SU-DHL-6 (cell line): ENCODE measurements around the gene ZNF33A.

Source experiments
- H2AFZ ChIP-seq: fragments of 200-600 bp; sonication (generic); 2 replicates; pipeline ENCODE4 v1.6.1; 2014; ENCODE audit warnings: low read depth, mild to moderate bottlenecking, moderate library complexity, mixed read lengths, antibody characterized with exemption, low read length; ENCODE audit not compliant: severe bottlenecking
- H3F3A ChIP-seq: fragments of 200-600 bp; shearing (Covaris generic); 2 replicates; pipeline ENCODE4 v1.6.0; 2016; ENCODE audit warnings: antibody characterized with exemption, mild to moderate bottlenecking; ENCODE audit not compliant: insufficient read depth
- H3K27ac ChIP-seq: fragments of 200-600 bp; sonication (generic); 2 replicates; pipeline ENCODE4 v1.5.1; 2016; ENCODE audit warnings: low read depth, mild to moderate bottlenecking, low read length, moderate library complexity, mixed read lengths
- H3K27me3 ChIP-seq: fragments of 200-600 bp; sonication (generic), shearing (Covaris generic); 2 replicates; pipeline ENCODE4 v1.6.0; 2014; ENCODE audit warnings: mild to moderate bottlenecking, low read length
- H3K36me3 ChIP-seq: fragments of 200-600 bp; sonication (generic); 2 replicates; pipeline ENCODE4 v1.6.1; 2014; ENCODE audit warnings: mild to moderate bottlenecking, low read length, mixed read lengths
- H3K4me2 ChIP-seq: fragments of 300-600, 200-600 bp; shearing (Covaris generic), sonication (generic); 2 replicates; pipeline ENCODE4 v1.6.0; 2014; ENCODE audit warnings: low read length, low read depth, mild to moderate bottlenecking; ENCODE audit not compliant: poor library complexity, severe bottlenecking
- H3K4me3 ChIP-seq: fragments of 200-600 bp; sonication (generic); 2 replicates; pipeline ENCODE4 v1.5.1; 2014; ENCODE audit warnings: antibody characterized with exemption, low read length, mild to moderate bottlenecking, mixed read lengths; ENCODE audit not compliant: insufficient read depth, poor library complexity, severe bottlenecking
- H3K79me2 ChIP-seq: fragments of 200-600 bp; sonication (generic); 2 replicates; pipeline ENCODE4 v1.6.1; 2014; ENCODE audit warnings: mild to moderate bottlenecking, low read length, moderate library complexity; ENCODE audit not compliant: insufficient read depth
- H3K9ac ChIP-seq: fragments of 200-600 bp; sonication (generic); 2 replicates; pipeline ENCODE4 v1.7.0; 2014; ENCODE audit warnings: mild to moderate bottlenecking, low read length
- H3K9me2 ChIP-seq: fragments of 200-600 bp; sonication (generic); replicated peaks from 2 replicates; pipeline ENCODE4 v1.6.1; 2014; ENCODE audit warnings: low read length; ENCODE audit not compliant: insufficient read depth
- H3K9me3 ChIP-seq: fragments of 200-600 bp; sonication (generic); 2 replicates; pipeline ENCODE4 v1.6.1; 2014; ENCODE audit warnings: low read length, mixed read lengths; ENCODE audit not compliant: insufficient read depth
- H4K20me1 ChIP-seq: fragments of 200-600 bp; sonication (generic); 2 replicates; pipeline ENCODE4 v1.6.1; 2014; ENCODE audit warnings: low read depth, mild to moderate bottlenecking, antibody characterized with exemption, low read length, moderate library complexity, mixed read lengths
- EZH2phosphoT487 ChIP-seq: fragments of 200-600 bp; sonication (generic), shearing (Covaris generic); conservative IDR thresholded peaks from 2 replicates; pipeline ENCODE4 v1.6.1; 2018; ENCODE audit warnings: mild to moderate bottlenecking, antibody characterized with exemption, low read length, moderate library complexity, mixed read lengths
- TF ChIP-seq, protein P1 (sequence below): fragments of 200-600 bp; sonication (generic); IDR thresholded peaks from one replicate; pipeline ENCODE4 v1.5.1; 2017; ENCODE audit warnings: antibody characterized with exemption, mild to moderate bottlenecking, low read length, moderate library complexity; ENCODE audit not compliant: insufficient read depth, poor library complexity, severe bottlenecking

Gene ZNF33A

DNA sequence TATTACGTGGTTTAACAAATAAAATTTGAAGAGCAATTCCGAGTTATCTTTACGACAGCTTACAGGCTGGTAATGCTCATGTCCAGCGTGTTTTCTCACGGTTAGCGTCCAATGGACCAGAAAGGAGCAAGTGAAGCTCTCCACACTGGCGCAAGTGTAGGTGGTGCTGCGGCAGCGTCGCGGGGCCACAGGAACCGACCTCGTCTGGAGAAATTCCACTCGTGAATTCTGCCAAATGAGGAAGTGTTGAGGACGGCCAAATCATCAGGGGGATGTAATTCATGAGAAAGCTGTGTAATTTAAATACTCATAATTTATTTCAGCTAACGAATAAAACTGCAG is 83.3 kb downstream of the ZNF33A start:
- peaks cover 9% of the 10 kb centered on the region for H3K79me2 ChIP-seq
- peak overlapping the region; percentile 90 for H3K9ac ChIP-seq
- H3K9me2 ChIP-seq, result no peaks in the 10 kb centered on the region
- H3F3A ChIP-seq, result 0 out of 2 replicates have a peak, but pooled peaks cover 2% of the 10 kb centered on the region
- H3K27ac ChIP-seq, result no peak overlapping the region
- no peaks in the 10 kb centered on the region for H3K9me3 ChIP-seq
- peak overlapping the region; percentile 95 for H2AFZ ChIP-seq
- H3K4me2 ChIP-seq, result peak overlapping the region; percentile 87
- no peaks in the 10 kb centered on the region for H3K27me3 ChIP-seq
- peak overlapping the region; percentile 79 for H3K4me3 ChIP-seq
- H4K20me1 ChIP-seq, result no peaks in the 10 kb centered on the region
- peaks cover 22% of the 10 kb centered on the region for H3K36me3 ChIP-seq
- TF ChIP-seq, protein P1, sequence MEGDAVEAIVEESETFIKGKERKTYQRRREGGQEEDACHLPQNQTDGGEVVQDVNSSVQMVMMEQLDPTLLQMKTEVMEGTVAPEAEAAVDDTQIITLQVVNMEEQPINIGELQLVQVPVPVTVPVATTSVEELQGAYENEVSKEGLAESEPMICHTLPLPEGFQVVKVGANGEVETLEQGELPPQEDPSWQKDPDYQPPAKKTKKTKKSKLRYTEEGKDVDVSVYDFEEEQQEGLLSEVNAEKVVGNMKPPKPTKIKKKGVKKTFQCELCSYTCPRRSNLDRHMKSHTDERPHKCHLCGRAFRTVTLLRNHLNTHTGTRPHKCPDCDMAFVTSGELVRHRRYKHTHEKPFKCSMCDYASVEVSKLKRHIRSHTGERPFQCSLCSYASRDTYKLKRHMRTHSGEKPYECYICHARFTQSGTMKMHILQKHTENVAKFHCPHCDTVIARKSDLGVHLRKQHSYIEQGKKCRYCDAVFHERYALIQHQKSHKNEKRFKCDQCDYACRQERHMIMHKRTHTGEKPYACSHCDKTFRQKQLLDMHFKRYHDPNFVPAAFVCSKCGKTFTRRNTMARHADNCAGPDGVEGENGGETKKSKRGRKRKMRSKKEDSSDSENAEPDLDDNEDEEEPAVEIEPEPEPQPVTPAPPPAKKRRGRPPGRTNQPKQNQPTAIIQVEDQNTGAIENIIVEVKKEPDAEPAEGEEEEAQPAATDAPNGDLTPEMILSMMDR, result no peak
- TF ChIP-seq EZH2phosphoT487, result no peak

DNA sequence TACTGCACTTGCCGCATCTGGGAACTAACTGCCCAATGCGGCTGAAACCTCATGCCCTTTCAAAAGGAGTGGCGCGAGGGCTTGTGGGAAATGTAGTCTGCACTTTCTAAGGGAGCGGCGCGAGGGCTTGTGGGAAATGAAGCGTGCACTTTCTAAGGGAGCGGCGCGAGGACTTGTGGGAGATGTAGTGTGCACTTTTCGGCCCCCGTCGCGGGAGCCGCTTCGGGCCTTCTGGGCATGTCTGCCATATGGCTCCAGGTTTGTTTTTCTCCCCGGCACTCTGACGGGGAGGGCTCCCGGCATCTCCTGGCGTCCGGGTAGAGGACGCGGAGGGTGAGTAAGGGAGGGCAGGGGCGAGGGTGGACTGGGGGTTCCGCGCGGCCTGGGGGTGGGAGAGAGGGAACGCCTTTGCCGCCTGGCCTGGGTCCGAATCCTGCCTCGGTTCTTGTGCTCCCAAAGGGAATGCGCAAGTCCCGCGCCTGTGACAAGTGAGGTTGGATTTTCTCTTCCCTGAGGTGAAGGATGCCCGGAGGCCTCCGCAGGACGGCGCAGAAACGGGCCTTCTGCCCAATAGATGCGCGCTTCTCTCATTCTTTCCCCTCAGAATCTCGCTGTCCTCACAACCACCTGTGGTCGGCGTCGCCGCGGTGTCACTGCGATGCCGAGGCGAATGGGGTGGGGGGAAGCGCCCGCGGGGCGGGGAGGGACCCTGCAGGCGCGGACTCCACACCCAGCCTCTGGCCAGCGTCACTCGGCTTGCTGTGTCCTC is 83.9 kb downstream of the ZNF33A start, which contains the start of gene ZNF37A:
TSS of gene ZNF37A (plus strand) at position 180 of the 769 bp plus-strand sequence. CDS start 2,281 bp downstream, outside the sequence.
- Histone ChIP-seq H3K9me2 (no peaks in the 10 kb centered on the region), H3K36me3 (peaks cover 26% of the 10 kb centered on the region), H3K4me3 (peak within 1 kb of the TSS; percentile 79), H3K27ac (peak within 1 kb of the TSS; percentile 28; the same call in 1 of the 2 replicates), H3K79me2 (peaks cover 9% of the 10 kb centered on the region), H3K4me2 (peak within 1 kb of the TSS; percentile 87), H3K9ac (peak within 1 kb of the TSS; percentile 90), H3F3A (0 out of 2 replicates have a peak, but pooled peaks cover 2% of the 10 kb centered on the region), H3K27me3 (no peaks in the 10 kb centered on the region), H3K9me3 (no peaks in the 10 kb centered on the region), H4K20me1 (no peaks in the 10 kb centered on the region), H2AFZ (peak within 1 kb of the TSS; percentile 95)
- TF ChIP-seq, protein P1, result no peak
- no peak for TF ChIP-seq EZH2phosphoT487

DNA sequence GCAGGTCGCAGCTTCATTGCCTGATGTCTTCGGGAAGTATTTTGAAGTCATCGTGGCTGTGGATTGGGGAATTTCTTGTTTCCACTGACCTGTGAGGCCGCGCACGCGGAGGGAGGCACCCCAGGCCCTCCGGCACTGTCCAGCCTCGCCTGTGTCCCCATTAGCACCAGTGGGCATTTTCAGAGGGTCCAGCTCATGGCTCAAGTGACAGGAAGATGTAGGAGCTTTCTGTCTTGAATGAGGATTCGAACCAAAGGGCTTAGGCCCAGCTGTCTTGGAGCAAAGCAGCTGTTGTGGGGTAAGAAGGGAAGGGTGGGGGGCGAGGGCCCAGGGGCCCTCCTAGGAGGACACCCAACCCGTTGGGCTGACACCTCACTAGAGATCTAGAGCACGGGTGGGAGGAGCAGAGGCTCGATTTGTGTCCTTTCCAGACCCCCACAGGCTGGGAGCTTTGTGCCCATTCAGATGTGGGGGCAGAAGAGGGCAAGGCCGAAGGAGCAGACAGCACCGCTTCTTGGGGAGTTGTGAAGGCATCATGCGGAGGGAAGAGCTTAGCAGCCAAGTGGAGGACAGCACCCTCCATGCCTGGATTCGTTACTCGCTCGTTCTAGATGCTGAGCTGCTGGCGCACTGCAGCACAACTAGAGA is 84.6 kb downstream of the ZNF33A start:
- no peak overlapping the region for H3K27ac ChIP-seq
- H3K9me2 ChIP-seq, result no peaks in the 10 kb centered on the region
- no peak for TF ChIP-seq EZH2phosphoT487
- TF ChIP-seq, protein P1, result no peak
- H3K79me2 ChIP-seq, result peaks cover 9% of the 10 kb centered on the region
- H3K4me3 ChIP-seq, result peak overlapping the region; percentile 79
- H4K20me1 ChIP-seq, result no peaks in the 10 kb centered on the region
- peak overlapping the region; percentile 87 for H3K4me2 ChIP-seq
- peak overlapping the region; percentile 95 for H2AFZ ChIP-seq
- no peaks in the 10 kb centered on the region for H3K9me3 ChIP-seq
- peak overlapping the region; percentile 90 for H3K9ac ChIP-seq
- 0 out of 2 replicates have a peak, but pooled peaks cover 2% of the 10 kb centered on the region for H3F3A ChIP-seq
- H3K36me3 ChIP-seq, result peaks cover 28% of the 10 kb centered on the region
- H3K27me3 ChIP-seq, result no peaks in the 10 kb centered on the region
